Stimulated activated CD4-positive, alpha-beta T cell treated with anti-CD3 and anti-CD28 coated beads, Interleukin-15, amount 100 ng/mL, for 1 hour (primary cell): ENCODE results near the gene IQCK.

ENCODE experiments used
- DNase-seq, 2 donors: peaks; one replicate each; pipeline ENCODE4 v3.0.0-alpha.2; 2020; ENCODE audit warnings: low read depth in 1 of 2, low spot score in 1 of 2

IQCK gene

GRCh38 chr16:19882646-19883045 lies 164.6 kb downstream of the IQCK start:
- DNase-seq: no peak

GRCh38 chr16:19883296-19883965 lies 165.4 kb downstream of the IQCK start:
- no peak for DNase-seq

- no peak for DNase-seq
Measured at GRCh38 chr16:19883966-19884485, 166.0 kb downstream of the IQCK start.

- peak; percentile 28 to 34 for DNase-seq
Measured at GRCh38 chr16:19884611-19885450, 166.8 kb downstream of the IQCK start, which contains the start of gene GPRC5B. TSS of gene GPRC5B (minus strand) at chr16:19884848. CDS start at chr16:19872845, 12,003 bp downstream.

GRCh38 chr16:19885451-19886072 lies 167.5 kb downstream of the IQCK start:
- DNase-seq: no peak

- DNase-seq: peak; percentile 54 to 75
Measured at GRCh38 chr16:19886073-19886941, 168.2 kb downstream of the IQCK start.

- no peak for DNase-seq
Measured at GRCh38 chr16:19888834-19889233, 170.8 kb downstream of the IQCK start.

- DNase-seq: no peak
Measured at GRCh38 chr16:19890901-19891300, 172.8 kb downstream of the IQCK start.

GRCh38 chr16:19892902-19893301 lies 174.8 kb downstream of the IQCK start:
- DNase-seq: no peak

- DNase-seq: no peak
Measured at GRCh38 chr16:19894586-19894985, 176.5 kb downstream of the IQCK start.

- DNase-seq: no peak
Measured at GRCh38 chr16:19896951-19897350, 178.9 kb downstream of the IQCK start.

- DNase-seq: no peak
Measured at GRCh38 chr16:19898166-19898565, 180.1 kb downstream of the IQCK start.

- DNase-seq: no peak
Measured at GRCh38 chr16:19898924-19899604, 181.0 kb downstream of the IQCK start.

GRCh38 chr16:19899605-19899955 lies 181.5 kb downstream of the IQCK start:
- no peak for DNase-seq

GRCh38 chr16:19901164-19901563 lies 183.1 kb downstream of the IQCK start:
- no peak for DNase-seq

GRCh38 chr16:19907161-19907992 lies 189.3 kb downstream of the IQCK start:
- peak; percentile 40 to 57 for DNase-seq
